SK-N-SH (cell line): ENCODE data around the gene CNTNAP5. TPM values are rescaled to one million over a fixed set of nuclear protein-coding genes. Genes with fewer than 3 reads are reported as not detected.

ENCODE experiments used
- CTCF ChIA-PET: fragments of 300-600, 350-600 bp; formaldehyde crosslinking; extraction: SDS; loops from one replicate; lab custom pipeline; 2021; lab: Yijun Ruan, JAX
- POLR2A ChIA-PET: fragments of 350-600 bp; sonication (Branson Sonifier 250); formaldehyde crosslinking; extraction: SDS; loops from one replicate; lab custom pipeline; 2020; ENCODE audit warnings: antibody characterized with exemption, inconsistent platforms; lab: Yijun Ruan, JAX
- DNase-seq: peaks from one replicate; pipeline ENCODE4 v3.0.0; 2012
- H2AFZ ChIP-seq: fragments of 200-600 bp; sonication (generic); 2 replicates; pipeline ENCODE4 v1.8.1; 2016; ENCODE audit warnings: antibody characterized with exemption, mild to moderate bottlenecking, low read depth
- H3F3A ChIP-seq: fragments of 200-600 bp; sonication (generic); replicated peaks from 2 replicates; pipeline ENCODE3; 2016; ENCODE audit warnings: antibody characterized with exemption, mild to moderate bottlenecking; ENCODE audit not compliant: insufficient read depth
- H3K27ac ChIP-seq, 2 experiments: fragments of 200-500 bp in 1 of 2; fragments of 200-600 bp in 1 of 2; sonication (Bioruptor generic) in 1 of 2; sonication (generic), shearing (Covaris generic) in 1 of 2; 2 replicates each; pipeline versions ENCODE4 v1.5.1 to v1.6.1; 2014 to 2016; ENCODE audit warnings: low read depth in 2 of 2, inconsistent platforms in 1 of 2, low read length in 1 of 2, mild to moderate bottlenecking in 1 of 2, mixed read lengths in 1 of 2
- H3K27me3 ChIP-seq: fragments of 200-600 bp; sonication (generic), shearing (Covaris generic); 2 replicates; pipeline ENCODE4 v1.6.1; 2016; ENCODE audit warnings: mixed run types; ENCODE audit not compliant: insufficient read depth
- H3K36me3 ChIP-seq, 2 experiments: fragments of 200-500 bp in 1 of 2; fragments of 200-600 bp in 1 of 2; sonication (Bioruptor generic) in 1 of 2; sonication (generic) in 1 of 2; replicated peaks in 1 of 2; 2 replicates each; pipeline versions ENCODE3 to v1.5.1; 2014 to 2016; ENCODE audit warnings: low read length in 1 of 2, mild to moderate bottlenecking in 1 of 2; ENCODE audit not compliant: insufficient read depth in 2 of 2, control insufficient read depth in 1 of 2
- H3K4me1 ChIP-seq, 2 experiments: fragments of 200-500 bp in 1 of 2; fragments of 200-600 bp in 1 of 2; sonication (Bioruptor generic) in 1 of 2; sonication (generic), shearing (Covaris generic) in 1 of 2; 2 replicates each; pipeline versions ENCODE4 v1.5.1 to v1.6.1; 2014 to 2016; ENCODE audit warnings: low read depth in 1 of 2, low read length in 1 of 2, mixed run types in 1 of 2; ENCODE audit not compliant: insufficient read depth in 2 of 2, control insufficient read depth in 1 of 2
- H3K4me2 ChIP-seq: fragments of 200-600 bp; sonication (generic), shearing (Covaris generic); 2 replicates; pipeline ENCODE4 v1.6.1; 2017; ENCODE audit warnings: mixed run types
- H3K4me3 ChIP-seq, 2 experiments: fragments of 200-500 bp in 1 of 2; fragments of 200-600 bp in 1 of 2; sonication (Bioruptor generic) in 1 of 2; sonication (generic), shearing (Covaris generic) in 1 of 2; 2 replicates each; pipeline versions ENCODE4 v1.5.1 to v1.8.1; 2014 to 2016; ENCODE audit warnings: low read depth in 2 of 2, inconsistent platforms in 1 of 2, low read length in 1 of 2, mild to moderate bottlenecking in 1 of 2, mixed read lengths in 1 of 2, moderate library complexity in 1 of 2
- H3K79me2 ChIP-seq: fragments of 200-600 bp; sonication (generic); 2 replicates; pipeline ENCODE4 v1.8.1; 2017; ENCODE audit warnings: mild to moderate bottlenecking; ENCODE audit not compliant: insufficient read depth
- H3K9ac ChIP-seq: fragments of 200-600 bp; sonication (generic); 2 replicates; pipeline ENCODE4 v1.6.1; 2017; ENCODE audit warnings: mixed run types
- H3K9me2 ChIP-seq: fragments of 200-600 bp; sonication (generic); 2 replicates; pipeline ENCODE4 v1.6.1; 2017; ENCODE audit warnings: mixed run types
- H3K9me3 ChIP-seq: fragments of 200-600 bp; sonication (generic); 2 replicates; pipeline ENCODE4 v1.6.1; 2017; ENCODE audit warnings: mixed run types, mild to moderate bottlenecking, moderate library complexity
- H4K20me1 ChIP-seq: fragments of 200-600 bp; sonication (generic); 2 replicates; pipeline ENCODE4 v1.6.1; 2017; ENCODE audit warnings: mild to moderate bottlenecking, mixed run types; ENCODE audit not compliant: insufficient read depth
- EP300 ChIP-seq, 2 experiments: IDR thresholded peaks; 2 replicates each; pipeline versions ENCODE4 v1.4.0 to v1.6.1; 2012; ENCODE audit warnings: borderline replicate concordance in 1 of 2, low read depth in 1 of 2, low read length in 1 of 2
- EZH2phosphoT487 ChIP-seq: fragments of 200-600 bp; sonication (generic); IDR thresholded peaks from 2 replicates; pipeline ENCODE4 v1.6.1; 2017; ENCODE audit warnings: low read depth, mixed run types, mild to moderate bottlenecking, antibody characterized with exemption, moderate library complexity, borderline replicate concordance
- FOXJ3 ChIP-seq: sonication (generic); formaldehyde crosslinking; IDR thresholded peaks from 2 replicates; pipeline ENCODE4 v1.5.1; 2020; ENCODE audit warnings: mild to moderate bottlenecking, missing genetic modification reagents
- FOXM1 ChIP-seq: IDR thresholded peaks from 2 replicates; pipeline ENCODE4 v1.4.0; 2012; ENCODE audit warnings: low read depth, mild to moderate bottlenecking
- GATA2 ChIP-seq: sonication (generic); formaldehyde crosslinking; IDR thresholded peaks from 2 replicates; pipeline ENCODE4 v1.5.0; 2020; ENCODE audit warnings: mild to moderate bottlenecking, missing genetic modification reagents
- JUND ChIP-seq: IDR thresholded peaks from 2 replicates; pipeline ENCODE4 v1.4.0; 2012
- MEF2A ChIP-seq: IDR thresholded peaks from 2 replicates; pipeline ENCODE4 v1.4.0; 2012; ENCODE audit warnings: low read depth, borderline replicate concordance
- NFIC ChIP-seq: IDR thresholded peaks from 2 replicates; pipeline ENCODE4 v1.4.0; 2012; ENCODE audit warnings: borderline replicate concordance
- NRF1 ChIP-seq: IDR thresholded peaks from 2 replicates; pipeline ENCODE4 v1.6.1; 2012; ENCODE audit warnings: low read depth, mild to moderate bottlenecking, low read length
- POLR2AphosphoS5 ChIP-seq: IDR thresholded peaks from 2 replicates; pipeline ENCODE4 v1.6.1; 2012; ENCODE audit warnings: low read depth, low read length
- RXRA ChIP-seq: IDR thresholded peaks from 2 replicates; pipeline ENCODE4 v1.4.0; 2012; ENCODE audit warnings: low read depth, mild to moderate bottlenecking, borderline replicate concordance
- SIN3A ChIP-seq: IDR thresholded peaks from 2 replicates; pipeline ENCODE4 v1.6.1; 2012; ENCODE audit warnings: low read depth, mild to moderate bottlenecking, low read length, moderate library complexity, borderline replicate concordance
- SMC3 ChIP-seq: IDR thresholded peaks from 2 replicates; pipeline ENCODE4 v1.6.1; 2012; ENCODE audit warnings: low read depth, low read length, improper control_type of control experiment
- WGBS: methylation state at CpG from one replicate; pipeline ENCODE4 v1.1.6; 2017; ENCODE audit warnings: low lambda C conversion rate; 5-methylcytosine and 5-hydroxymethylcytosine counted together
- polyA plus RNA-seq, 3 experiments: library from polyadenylated mRNA; depleted of rRNA; stranded (reverse); fragments of >200 nt; gene quantifications; 2 replicates each; pipeline ENCODE4 v1.2.3, GENCODE V29; 2012
- TF ChIP-seq, protein P1 (sequence below): fragments of 150-350 bp; IDR thresholded peaks from 2 replicates; pipeline ENCODE4 v1.6.1; 2016; ENCODE audit warnings: mild to moderate bottlenecking, low read depth, low read length
- TF ChIP-seq, protein P2 (sequence below): IDR thresholded peaks from 2 replicates; pipeline ENCODE4 v1.4.0; 2012; ENCODE audit warnings: low read depth, borderline replicate concordance
- TF ChIP-seq, protein P3 (sequence below): fragments of 150-350 bp; IDR thresholded peaks from 2 replicates; pipeline ENCODE4 v1.6.1; 2017; ENCODE audit warnings: antibody characterized with exemption, low read length, low read depth, borderline replicate concordance
- TF ChIP-seq, protein P4 (sequence below): IDR thresholded peaks from 2 replicates; pipeline ENCODE4; 2012
- TF ChIP-seq, protein P5 (sequence below): IDR thresholded peaks from 2 replicates; pipeline ENCODE4 v1.4.0; 2012; ENCODE audit warnings: low read depth

The CNTNAP5 gene
- polyA plus RNA-seq, 1 of the 3 experiments (the other 2 are of a cell fraction) = 0.08 TPM

DNA sequence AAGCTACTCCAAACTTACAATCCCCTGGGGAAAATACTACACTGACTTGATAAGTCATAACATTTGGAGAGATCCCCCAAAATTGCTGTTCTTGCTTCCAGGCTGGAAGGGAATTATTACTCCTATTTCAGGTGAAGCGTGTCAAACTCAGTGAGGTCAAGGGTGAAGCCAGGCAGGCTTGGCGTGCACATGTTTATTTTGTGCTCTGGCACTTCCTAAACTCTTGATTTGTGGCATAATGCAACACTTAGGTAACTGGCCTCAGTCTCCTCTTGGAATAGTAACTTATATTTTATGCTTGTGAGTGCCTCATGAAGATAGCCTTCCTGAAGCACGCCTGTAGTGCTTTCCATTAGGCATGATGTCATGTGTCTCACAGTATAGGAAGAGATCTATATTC, 751.2 kb downstream of the CNTNAP5 start:
- no peaks in the 10 kb centered on the region for H4K20me1 ChIP-seq
- H3K9me2 ChIP-seq = no peaks in the 10 kb centered on the region
- no peak overlapping the region for H3K9ac ChIP-seq
- 19% methylated on average over 3 of the region's 3 CpGs for WGBS
- H3K4me1 ChIP-seq = no peaks in the 10 kb centered on the region; a peak in 1 of 4 replicates
- H3F3A ChIP-seq = no peaks in the 10 kb centered on the region
- H3K79me2 ChIP-seq = no peaks in the 10 kb centered on the region
- no peak overlapping the region for H3K4me3 ChIP-seq
- H3K9me3 ChIP-seq = no peaks in the 10 kb centered on the region
- H3K27ac ChIP-seq = no peak overlapping the region
- no peaks in the 10 kb centered on the region for H3K36me3 ChIP-seq
- H3K4me2 ChIP-seq = no peak overlapping the region
- ChIA-PET CTCF (no interaction called here), POLR2A (no interaction called here)
- H2AFZ ChIP-seq = no peak overlapping the region
- H3K27me3 ChIP-seq = no peaks in the 10 kb centered on the region
- TF ChIP-seq FOXM1 = no peak
- TF ChIP-seq RXRA = no peak
- no peak for TF ChIP-seq SMC3
- TF ChIP-seq MEF2A = no peak
- no peak for DNase-seq

DNA sequence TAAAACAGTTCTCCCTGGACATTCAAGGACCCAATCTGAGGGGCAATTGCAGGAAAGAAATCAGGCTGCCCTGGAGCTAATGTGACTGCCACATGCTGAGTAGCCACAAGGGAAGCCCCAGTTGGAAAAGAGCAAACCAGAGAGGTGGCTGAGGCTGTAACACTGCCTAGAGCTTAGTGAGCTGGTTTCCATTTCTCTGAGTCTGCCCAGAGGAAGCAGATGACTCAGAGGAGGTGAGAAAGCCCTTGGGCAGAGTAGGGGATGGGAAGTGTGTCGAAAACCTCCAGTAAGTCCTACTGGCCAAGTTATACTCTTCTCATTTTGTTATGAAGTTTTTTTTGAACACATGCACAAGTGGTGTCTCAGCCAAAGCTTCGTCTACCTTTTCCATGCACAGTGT, 753.0 kb downstream of the CNTNAP5 start:
- Histone ChIP-seq H3K9ac (no peak overlapping the region), H3K9me3 (no peaks in the 10 kb centered on the region), H3K27me3 (no peaks in the 10 kb centered on the region), H3F3A (no peaks in the 10 kb centered on the region), H3K4me1 (no peaks in the 10 kb centered on the region; a peak in 2 of 4 replicates), H2AFZ (no peak overlapping the region), H3K27ac (no peak overlapping the region), H4K20me1 (no peaks in the 10 kb centered on the region)
- ChIA-PET CTCF (interaction anchor here (1.0 kb wide), 1 partner anchor 751 kb away, joined by 4 read pairs; no protein-coding TSS in a partner anchor), POLR2A (no interaction called here)
- DNase-seq = no peak
- 14% methylated on average over 2 of the region's 2 CpGs for WGBS
- no peak for TF ChIP-seq FOXJ3 (CRISPR knock-in tag)
- no peak for TF ChIP-seq GATA2 (CRISPR knock-in tag)
- no peak for TF ChIP-seq JUND
- TF ChIP-seq, all 33 proteins: peak for 0
- Histone ChIP-seq H3K9me2 (no peaks in the 10 kb centered on the region), H3K4me3 (no peak overlapping the region), H3K36me3 (no peaks in the 10 kb centered on the region), H3K79me2 (no peaks in the 10 kb centered on the region), H3K4me2 (no peak overlapping the region)

DNA sequence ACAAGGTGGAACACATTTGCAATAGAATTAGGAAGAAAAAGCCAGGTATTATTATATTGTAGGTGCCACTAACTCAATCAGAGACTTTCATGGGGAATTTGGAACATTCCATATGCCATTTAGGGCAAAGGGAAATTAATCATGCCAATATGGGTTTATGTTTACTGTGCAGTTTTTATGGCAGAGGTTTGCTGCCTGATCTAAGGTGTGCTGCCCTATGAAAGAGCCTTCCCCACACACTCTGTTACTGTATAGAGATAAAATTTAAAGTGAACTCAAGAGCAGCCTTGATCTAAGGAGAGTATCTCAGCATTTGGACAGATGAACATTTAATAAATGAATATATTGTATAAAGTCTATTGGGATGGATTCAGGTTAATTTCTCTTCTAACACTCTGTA, 771.6 kb downstream of the CNTNAP5 start:
- Histone ChIP-seq H3K9me2 (no peaks in the 10 kb centered on the region), H3K9ac (no peak overlapping the region), H3K79me2 (no peaks in the 10 kb centered on the region), H3K27me3 (no peaks in the 10 kb centered on the region), H3K27ac (no peak overlapping the region), H3K4me1 (no peaks in the 10 kb centered on the region), H4K20me1 (no peaks in the 10 kb centered on the region), H3K36me3 (no peaks in the 10 kb centered on the region), H3K9me3 (no peaks in the 10 kb centered on the region), H2AFZ (no peak overlapping the region), H3K4me3 (no peak overlapping the region), H3F3A (no peaks in the 10 kb centered on the region), H3K4me2 (no peak overlapping the region)
- ChIA-PET CTCF (no interaction called here), POLR2A (no interaction called here)
- no peak for DNase-seq
- TF ChIP-seq EZH2phosphoT487 (no peak), POLR2AphosphoS5 (no peak), SMC3 (no peak), SIN3A (no peak), EP300 (IDR thresholded peaks at IDR 0.05; ENCODE audit: borderline replicate concordance in 1 of 2, low read depth in 1 of 2, low read length in 1 of 2) (no peak), NRF1 (no peak), NFIC (no peak)
- TF ChIP-seq, protein P1, sequence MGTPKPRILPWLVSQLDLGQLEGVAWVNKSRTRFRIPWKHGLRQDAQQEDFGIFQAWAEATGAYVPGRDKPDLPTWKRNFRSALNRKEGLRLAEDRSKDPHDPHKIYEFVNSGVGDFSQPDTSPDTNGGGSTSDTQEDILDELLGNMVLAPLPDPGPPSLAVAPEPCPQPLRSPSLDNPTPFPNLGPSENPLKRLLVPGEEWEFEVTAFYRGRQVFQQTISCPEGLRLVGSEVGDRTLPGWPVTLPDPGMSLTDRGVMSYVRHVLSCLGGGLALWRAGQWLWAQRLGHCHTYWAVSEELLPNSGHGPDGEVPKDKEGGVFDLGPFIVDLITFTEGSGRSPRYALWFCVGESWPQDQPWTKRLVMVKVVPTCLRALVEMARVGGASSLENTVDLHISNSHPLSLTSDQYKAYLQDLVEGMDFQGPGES = no peak
- TF ChIP-seq, protein P2, sequence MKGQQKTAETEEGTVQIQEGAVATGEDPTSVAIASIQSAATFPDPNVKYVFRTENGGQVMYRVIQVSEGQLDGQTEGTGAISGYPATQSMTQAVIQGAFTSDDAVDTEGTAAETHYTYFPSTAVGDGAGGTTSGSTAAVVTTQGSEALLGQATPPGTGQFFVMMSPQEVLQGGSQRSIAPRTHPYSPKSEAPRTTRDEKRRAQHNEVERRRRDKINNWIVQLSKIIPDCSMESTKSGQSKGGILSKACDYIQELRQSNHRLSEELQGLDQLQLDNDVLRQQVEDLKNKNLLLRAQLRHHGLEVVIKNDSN = no peak
- TF ChIP-seq, protein P3, sequence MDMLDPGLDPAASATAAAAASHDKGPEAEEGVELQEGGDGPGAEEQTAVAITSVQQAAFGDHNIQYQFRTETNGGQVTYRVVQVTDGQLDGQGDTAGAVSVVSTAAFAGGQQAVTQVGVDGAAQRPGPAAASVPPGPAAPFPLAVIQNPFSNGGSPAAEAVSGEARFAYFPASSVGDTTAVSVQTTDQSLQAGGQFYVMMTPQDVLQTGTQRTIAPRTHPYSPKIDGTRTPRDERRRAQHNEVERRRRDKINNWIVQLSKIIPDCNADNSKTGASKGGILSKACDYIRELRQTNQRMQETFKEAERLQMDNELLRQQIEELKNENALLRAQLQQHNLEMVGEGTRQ = no peak
- TF ChIP-seq, protein P4, sequence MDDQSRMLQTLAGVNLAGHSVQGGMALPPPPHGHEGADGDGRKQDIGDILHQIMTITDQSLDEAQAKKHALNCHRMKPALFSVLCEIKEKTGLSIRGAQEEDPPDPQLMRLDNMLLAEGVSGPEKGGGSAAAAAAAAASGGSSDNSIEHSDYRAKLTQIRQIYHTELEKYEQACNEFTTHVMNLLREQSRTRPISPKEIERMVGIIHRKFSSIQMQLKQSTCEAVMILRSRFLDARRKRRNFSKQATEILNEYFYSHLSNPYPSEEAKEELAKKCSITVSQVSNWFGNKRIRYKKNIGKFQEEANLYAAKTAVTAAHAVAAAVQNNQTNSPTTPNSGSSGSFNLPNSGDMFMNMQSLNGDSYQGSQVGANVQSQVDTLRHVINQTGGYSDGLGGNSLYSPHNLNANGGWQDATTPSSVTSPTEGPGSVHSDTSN = no peak
- TF ChIP-seq, protein P5, sequence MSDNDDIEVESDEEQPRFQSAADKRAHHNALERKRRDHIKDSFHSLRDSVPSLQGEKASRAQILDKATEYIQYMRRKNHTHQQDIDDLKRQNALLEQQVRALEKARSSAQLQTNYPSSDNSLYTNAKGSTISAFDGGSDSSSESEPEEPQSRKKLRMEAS = no peak
